K562 (cell line): ENCODE data around the gene FIBP. TPM values are rescaled to one million over a fixed set of nuclear protein-coding genes. Genes with fewer than 3 reads are reported as not detected.

Source experiments
- ARID2 ChIP-seq: fragments of 450-650 bp; IDR thresholded peaks from 2 replicates; pipeline ENCODE4 v1.6.1; 2017; ENCODE audit warnings: antibody characterized with exemption, mild to moderate bottlenecking
- CHD7 ChIP-seq: fragments of 200-600 bp; sonication (generic); IDR thresholded peaks from one replicate; pipeline ENCODE4 v1.6.1; 2012; ENCODE audit warnings: mild to moderate bottlenecking, low read depth, low read length, inconsistent platforms
- ELF2 ChIP-seq: fragments of 250-450 bp; sonication (Bioruptor Pico); IDR thresholded peaks from 2 replicates; pipeline ENCODE4 v1.5.0; 2021; ENCODE audit warnings: mild to moderate bottlenecking
- HLTF ChIP-seq: fragments of 450-650 bp; IDR thresholded peaks from 2 replicates; pipeline ENCODE4 v1.6.1; 2016
- MLLT1 ChIP-seq, 2 experiments: fragments of 450-650 bp; IDR thresholded peaks; 2 replicates each; pipeline ENCODE4 v1.6.1; 2016
- NFIC ChIP-seq: fragments of 450-650 bp; IDR thresholded peaks from 2 replicates; pipeline ENCODE4 v1.6.1; 2017; ENCODE audit warnings: mild to moderate bottlenecking, inconsistent platforms
- RFX1 ChIP-seq: fragments of 450-650 bp; IDR thresholded peaks from 2 replicates; pipeline ENCODE4 v1.6.1; 2016; ENCODE audit warnings: mild to moderate bottlenecking, moderate library complexity
- RREB1 ChIP-seq: fragments of 250-450 bp; sonication (Bioruptor Pico); IDR thresholded peaks from 2 replicates; pipeline ENCODE4 v1.4.0; 2020
- TCF3 ChIP-seq: sonication (generic); formaldehyde crosslinking; IDR thresholded peaks from 2 replicates; pipeline ENCODE4 v1.4.0; 2020; ENCODE audit warnings: mild to moderate bottlenecking, missing genetic modification reagents
- ZBTB17 ChIP-seq: fragments of 450-650 bp; formaldehyde crosslinking; IDR thresholded peaks from 2 replicates; pipeline ENCODE4 v1.4.0; 2020; ENCODE audit warnings: mild to moderate bottlenecking
- ZNF121 ChIP-seq: sonication (generic); formaldehyde crosslinking; conservative IDR thresholded peaks from 2 replicates; pipeline ENCODE4 v1.8.0; 2022; ENCODE audit warnings: missing genetic modification reagents
- ZNF668 ChIP-seq: fragments of 250-450 bp; sonication (Bioruptor Pico); IDR thresholded peaks from 2 replicates; pipeline ENCODE4 v1.8.0; 2022; ENCODE audit warnings: mild to moderate bottlenecking, inconsistent platforms
- polyA plus RNA-seq, 8 experiments: library from polyadenylated mRNA; depleted of rRNA in 4 of 8; stranded (reverse) in 5 of 8; unstranded in 3 of 8; fragments of >200 nt; fragmentation: Nextera tagmentation in 2 of 8; fragmentation: Illumina TruSeq in 1 of 8; extraction: Ambion mirVana in 2 of 8; extraction: Trizol in 1 of 8; gene quantifications; 2 replicates each; pipeline versions ENCODE4 v1.2.1 to v1.2.3, GENCODE V29; 2011 to 2014; ENCODE audit warnings: inconsistent platforms in 1 of 8, missing spikeins in 1 of 8
- total RNA-seq, 7 experiments: library from RNA; depleted of rRNA in 6 of 7; stranded (reverse); fragments of >200 nt in 6 of 7; fragmentation: Illumina TruSeq in 2 of 7; extraction: Trizol in 2 of 7; gene quantifications; 2 replicates each; pipeline versions ENCODE4 v1.2.1 to v1.2.3, GENCODE V29; 2011 to 2021; ENCODE audit warnings: low replicate concordance in 1 of 7

Gene FIBP
- total and polyA plus RNA-seq, 9 of the 15 experiments (the other 6 are each of a cell fraction or from before 2014, with no cell fraction given), result 41.2 to 79.2 (median 48.6) TPM

GRCh38 chr11:65934014-65934413 is 45.7 kb upstream of the FIBP start (continued):
- no peak for TF ChIP-seq ZNF668 (CRISPR knock-in tag)
- no peak for TF ChIP-seq MLLT1 (IDR thresholded peaks at IDR 0.05)
- no peak for TF ChIP-seq ARID2
- TF ChIP-seq ZBTB17 (CRISPR knock-in tag), result no peak
- TF ChIP-seq ELF2 (CRISPR knock-in tag), result no peak
- peak; percentile 74 for TF ChIP-seq NFIC
- TF ChIP-seq RFX1, result no peak
- TF ChIP-seq CHD7, result no peak
- no peak for TF ChIP-seq RREB1 (CRISPR knock-in tag)
- TF ChIP-seq ZNF121 (CRISPR knock-in tag), result no peak
- TF ChIP-seq TCF3 (CRISPR knock-in tag), result peak; percentile 80
- no peak for TF ChIP-seq HLTF
